ENCODE results near the gene RAB24.

GRCh38 chr5:177335701-177336065 is 32.2 kb upstream of the RAB24 start:
- TF ChIP-seq CTCF (IDR thresholded peaks at IDR 0.05) = no peak
- no peak for TF ChIP-seq POLR2A (IDR thresholded peaks at IDR 0.05; ENCODE audit: low read length)
- no peak for TF ChIP-seq MAFK (IDR thresholded peaks at IDR 0.05; ENCODE audit: partially characterized antibody)
- TF ChIP-seq SMC3 (IDR thresholded peaks at IDR 0.05) = no peak
- no peak for TF ChIP-seq RNF2 (IDR thresholded peaks at IDR 0.05; ENCODE audit: borderline replicate concordance, low read depth)
- no peak for TF ChIP-seq HOXA7 (CRISPR knock-in tag; IDR thresholded peaks at IDR 0.05)
- no peak for TF ChIP-seq BHLHE40 (IDR thresholded peaks at IDR 0.05; ENCODE audit: low read depth, low read length)
- no peak for TF ChIP-seq CHD4 (IDR thresholded peaks at IDR 0.05; ENCODE audit: borderline replicate concordance)
